GM19328 (cell line): ENCODE results near the gene TOLLIP.

Experiments
- ATAC-seq: cut with Tn5 transposase; IDR thresholded peaks from one replicate; pipeline ENCODE4 v1.9.1; 2021; ENCODE audit warnings: mild to moderate bottlenecking, moderate library complexity; ENCODE audit not compliant: unreplicated experiment

The TOLLIP gene

DNA sequence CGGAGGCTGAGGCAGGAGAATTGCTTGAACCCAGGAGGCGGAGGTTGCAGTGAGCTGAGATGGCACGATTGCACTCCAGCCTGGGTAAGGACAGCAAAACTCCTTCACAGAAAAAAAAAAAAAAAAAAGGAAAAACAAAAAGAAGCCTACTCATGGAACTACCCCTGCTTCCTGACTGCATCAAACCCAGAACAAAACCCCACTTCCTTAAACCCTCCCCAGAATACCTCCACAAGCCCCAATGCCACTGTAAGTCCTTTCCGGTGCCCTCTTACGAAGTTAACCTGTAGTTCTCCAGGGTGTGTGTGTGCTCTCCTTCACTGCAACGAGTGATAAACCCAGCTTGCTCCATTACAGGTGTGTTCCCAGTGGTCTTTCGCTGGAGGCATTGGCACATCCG, 8.6 kb upstream of the TOLLIP start:
- no peak for ATAC-seq

DNA sequence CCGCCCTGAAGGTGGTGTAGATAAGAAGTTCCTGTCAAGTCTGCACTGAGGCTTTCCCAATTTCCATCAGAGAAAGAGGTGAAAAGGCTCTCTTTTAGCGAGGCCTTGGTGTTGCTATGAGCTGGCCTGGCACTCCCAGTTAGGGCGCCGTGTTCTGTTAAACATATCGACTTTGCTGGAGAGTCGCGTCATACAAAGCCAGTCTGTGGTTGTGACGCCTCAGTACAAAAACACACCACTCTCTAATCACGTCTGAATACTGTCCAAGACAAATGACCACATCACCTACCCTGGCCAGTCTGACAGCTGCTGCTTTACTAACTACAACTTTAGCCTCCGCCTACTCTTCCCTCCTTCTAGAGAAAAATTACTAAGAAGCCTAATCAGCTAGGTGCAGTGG, 8.0 kb upstream of the TOLLIP start:
- no peak for ATAC-seq

DNA sequence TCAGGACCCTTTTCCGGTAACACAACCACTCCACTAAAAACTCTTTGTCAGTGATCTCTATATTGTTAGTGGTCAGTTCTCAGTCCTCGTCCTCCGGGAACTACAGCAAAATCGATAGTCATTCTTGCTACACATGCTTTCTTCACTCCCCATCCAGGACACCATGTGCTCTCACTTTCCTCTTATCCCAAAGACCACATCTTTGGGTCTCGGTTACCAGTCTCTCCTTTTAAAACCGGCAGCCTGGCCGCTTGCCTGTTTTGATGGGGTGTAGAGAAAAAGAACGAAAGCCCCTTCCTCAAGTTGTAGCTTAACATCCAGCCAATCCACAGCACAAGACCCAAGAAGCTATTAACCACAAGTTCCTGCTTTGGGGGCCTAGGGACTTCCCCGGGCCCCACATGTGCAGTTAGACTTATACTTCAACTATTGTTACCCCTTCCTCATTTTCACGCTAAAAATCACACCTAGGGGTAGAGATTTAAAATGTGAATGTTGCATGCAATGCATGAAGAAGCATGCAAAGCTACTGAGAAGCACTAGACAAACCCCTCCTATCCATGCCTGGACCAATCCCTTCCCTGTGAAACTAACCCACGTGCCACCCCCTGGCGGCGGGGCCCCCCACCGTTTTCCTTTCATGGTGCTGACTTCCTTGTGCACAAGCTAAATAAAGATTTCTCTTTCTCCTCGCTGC, 1.5 kb upstream of the TOLLIP start:
- no peak for ATAC-seq

DNA sequence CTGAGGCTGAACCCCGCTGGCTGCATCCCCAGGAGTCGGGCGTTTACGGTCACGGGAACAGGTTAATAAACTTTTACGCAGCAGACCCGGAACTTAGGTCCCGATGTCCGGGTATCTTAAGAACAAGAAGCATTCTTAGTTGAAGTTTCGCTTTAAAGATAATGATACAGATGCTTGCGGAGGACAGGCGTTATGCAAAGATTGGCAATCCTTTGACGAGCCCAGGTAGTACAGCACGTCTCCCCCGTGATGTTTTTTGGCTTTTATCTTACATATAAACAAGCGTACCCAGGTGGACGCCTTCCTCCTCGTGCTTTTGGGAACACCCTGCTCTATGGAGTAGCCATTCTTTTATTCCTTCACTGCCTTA, 871 bp upstream of the TOLLIP start:
- ATAC-seq = no peak

DNA sequence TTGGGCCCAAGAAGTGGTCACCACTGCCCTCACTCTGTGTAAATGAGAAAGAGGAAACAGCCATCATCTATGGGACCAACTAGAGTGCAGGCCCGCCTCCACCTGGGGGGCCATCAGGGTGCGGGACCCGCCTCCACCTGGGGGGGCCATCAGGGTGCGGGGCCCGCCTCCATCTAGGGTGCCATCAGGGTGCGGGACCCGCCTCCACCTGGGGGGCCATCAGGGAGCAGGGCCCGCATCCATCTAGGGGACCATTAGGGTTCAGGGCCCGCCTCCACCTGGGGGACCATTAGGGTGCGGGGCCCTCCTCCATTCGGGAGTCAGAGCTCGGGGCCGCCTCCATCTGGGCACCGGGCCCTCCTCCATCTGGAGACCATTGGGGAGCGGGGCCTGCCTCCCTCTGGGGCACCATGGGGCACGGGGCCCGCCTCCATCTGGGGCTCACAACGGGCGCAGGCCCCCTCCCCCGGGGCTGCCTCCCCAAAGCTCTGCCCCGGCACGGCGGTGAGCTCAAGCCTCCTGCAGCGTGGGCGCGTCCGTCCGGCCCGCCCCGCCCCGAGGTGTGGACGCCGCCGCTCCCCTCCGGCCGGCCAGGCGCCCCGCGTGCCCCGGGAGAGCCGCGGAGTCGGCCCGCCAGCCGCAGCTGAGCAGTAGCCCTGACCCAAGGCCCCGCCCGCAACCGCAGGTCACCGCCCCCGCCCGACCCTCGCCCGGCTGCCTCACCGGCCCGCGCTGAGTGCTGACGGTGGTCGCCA, 512 bp downstream of the TOLLIP start:
- peak; percentile 50 for ATAC-seq

DNA sequence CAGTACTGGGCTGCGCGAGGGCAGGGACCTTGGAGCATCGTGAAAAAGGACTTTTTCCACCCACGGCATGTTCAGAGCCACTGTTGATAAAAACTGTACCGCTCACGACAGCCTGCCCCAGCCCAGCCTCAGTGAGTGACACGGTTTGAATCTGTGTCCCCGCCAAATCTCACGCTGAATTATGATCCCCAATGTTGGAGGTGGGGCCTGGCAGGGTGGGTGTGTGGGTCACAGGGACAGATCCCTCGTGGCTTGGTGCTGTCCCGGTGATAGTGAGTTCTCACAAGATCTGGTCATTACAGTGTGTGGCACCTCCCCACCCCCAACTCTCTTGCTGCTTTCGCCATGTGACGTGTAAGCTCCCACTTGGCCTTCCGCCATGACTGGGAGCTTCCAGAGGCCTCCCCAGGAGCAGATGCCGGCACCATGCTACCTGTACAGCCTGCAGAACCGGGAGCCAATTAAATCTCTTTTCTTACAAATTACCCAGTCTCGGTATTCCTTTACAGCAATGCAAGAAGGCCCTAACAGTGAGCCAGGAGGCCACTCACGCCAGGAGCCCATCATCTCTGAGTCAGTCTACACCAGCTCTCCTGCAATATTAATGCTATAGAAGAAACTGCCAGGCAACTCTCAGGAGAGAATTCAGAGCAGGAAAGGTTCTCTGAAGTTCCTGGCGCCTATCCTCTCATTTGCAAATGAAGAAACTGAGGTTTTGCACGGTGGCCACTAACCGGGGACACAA, 1.3 kb downstream of the TOLLIP start:
- ATAC-seq = no peak

DNA sequence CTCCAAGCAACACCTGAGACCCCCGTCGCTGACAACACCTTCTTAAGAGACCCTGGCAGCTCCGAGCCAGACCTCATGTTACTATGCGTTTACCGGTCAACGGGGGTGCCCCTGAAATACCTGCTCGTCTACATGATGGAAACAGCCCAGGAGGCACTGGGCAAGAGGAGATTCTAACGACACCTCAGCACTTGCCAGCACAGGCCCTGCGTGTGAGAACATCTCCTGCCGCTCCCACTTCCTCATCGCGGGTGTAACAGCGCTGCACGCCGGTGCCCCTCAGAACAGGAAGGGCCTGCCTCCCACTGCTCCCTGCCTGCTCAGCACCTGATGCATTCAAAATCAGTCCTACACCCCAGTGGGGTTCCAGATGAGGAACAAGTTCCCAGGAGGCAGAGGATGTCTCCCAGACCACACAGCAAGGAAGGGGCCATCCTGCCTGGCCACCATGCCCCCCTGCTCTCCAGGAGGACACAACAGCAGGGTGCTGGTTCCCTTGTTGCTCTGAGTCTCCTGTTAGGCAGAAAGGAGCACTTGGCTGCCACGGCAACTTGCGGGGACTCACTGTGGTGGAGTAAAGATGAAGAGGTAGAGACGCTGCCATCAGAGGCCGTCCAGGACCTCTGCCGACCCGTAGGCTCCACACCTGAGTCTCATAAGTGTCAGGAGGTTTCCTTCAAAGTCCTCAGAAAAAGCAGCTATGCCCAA, 2.1 kb downstream of the TOLLIP start:
- no peak for ATAC-seq

DNA sequence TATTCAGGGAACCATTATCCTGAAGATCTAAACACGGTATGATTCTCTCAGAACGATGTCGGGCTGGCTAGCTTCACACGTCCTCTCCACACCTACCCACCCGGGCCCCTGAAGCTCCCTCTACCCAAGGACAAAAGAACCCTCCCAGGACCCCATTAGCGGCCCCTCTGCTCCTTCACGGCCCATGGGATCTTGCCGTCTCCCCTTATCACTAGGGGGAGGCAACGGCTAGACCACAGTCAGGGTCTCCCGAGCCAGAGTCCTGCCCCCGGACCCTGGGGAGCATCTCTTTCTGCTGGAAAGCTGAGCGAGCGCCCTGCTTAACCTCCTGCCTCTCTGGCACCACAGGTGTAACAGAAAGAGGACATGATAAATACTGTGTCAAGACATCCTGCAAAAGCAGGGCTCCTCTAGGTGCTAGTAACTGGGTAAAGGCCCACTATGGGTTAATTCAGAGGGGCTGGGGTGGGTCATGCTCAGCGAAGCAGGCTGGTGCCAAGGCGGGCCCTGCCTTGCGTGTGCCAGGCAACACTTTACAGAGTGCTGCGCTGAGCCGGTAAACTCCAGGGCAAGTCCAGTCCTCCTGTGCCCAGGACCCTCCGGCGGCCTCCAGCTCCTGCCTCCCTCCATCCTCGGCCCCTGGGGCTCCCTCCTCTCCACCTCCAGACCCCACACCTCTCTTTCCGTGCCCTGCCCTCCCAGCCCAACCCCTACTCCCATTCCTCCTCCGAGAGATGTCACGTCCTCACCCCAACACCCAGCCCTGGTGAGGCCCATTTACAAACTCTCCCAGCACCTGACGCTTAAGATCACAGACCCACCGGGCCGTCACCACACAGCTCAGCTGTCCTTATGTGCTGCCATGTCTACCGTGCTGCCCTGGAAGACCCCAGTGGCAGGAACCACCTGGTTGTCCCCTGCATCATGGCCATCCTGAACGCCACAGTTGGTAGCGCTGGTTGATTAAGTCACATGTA, 3.0 kb downstream of the TOLLIP start:
- no peak for ATAC-seq

DNA sequence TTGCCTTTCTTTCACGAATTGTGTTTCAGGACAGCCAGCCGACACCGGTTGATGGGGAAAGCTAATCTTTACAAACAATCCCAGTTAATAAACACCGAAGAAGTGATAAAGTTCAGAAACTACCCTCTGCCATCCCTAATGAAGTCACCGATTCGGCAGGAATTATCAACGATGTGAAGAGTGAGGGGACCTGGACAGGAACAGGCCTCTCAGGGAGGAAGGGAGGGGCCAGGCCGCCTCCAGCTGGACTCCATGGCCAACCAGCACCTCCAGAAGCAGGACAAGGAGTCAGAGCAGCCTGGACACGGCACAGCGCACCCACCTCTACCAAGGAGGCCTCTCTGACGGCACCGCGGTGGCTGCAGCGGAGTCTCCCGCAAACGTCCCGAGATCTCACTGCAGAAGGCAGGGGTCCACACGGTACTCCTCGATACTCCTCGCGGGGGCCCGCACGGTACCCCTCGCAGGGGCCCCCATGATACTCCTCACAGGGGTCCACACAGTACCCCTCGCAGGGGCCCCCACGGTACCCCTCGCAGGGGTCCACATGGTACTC, 3.9 kb downstream of the TOLLIP start:
- no peak for ATAC-seq

DNA sequence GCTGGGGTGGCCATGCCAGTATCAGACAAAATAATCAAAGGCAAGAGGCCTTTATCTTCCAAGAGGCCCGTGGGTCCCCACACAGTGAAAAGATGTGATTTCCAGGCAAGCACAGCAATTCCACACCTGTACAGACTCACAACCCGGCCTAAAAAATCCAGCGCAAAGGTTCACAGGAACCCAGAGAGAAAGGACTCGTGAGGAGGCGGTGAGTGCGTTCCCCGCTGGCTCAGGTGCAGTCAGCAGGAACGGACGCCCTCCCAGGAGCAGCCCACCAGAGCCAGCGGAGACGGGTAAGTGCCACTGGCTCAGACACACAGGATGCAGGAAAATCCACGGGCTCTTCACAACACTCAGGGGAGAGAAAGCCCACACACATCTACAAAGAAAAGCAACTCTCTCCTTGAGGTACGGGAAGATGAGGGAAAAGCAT, 4.4 kb downstream of the TOLLIP start:
- ATAC-seq = no peak

DNA sequence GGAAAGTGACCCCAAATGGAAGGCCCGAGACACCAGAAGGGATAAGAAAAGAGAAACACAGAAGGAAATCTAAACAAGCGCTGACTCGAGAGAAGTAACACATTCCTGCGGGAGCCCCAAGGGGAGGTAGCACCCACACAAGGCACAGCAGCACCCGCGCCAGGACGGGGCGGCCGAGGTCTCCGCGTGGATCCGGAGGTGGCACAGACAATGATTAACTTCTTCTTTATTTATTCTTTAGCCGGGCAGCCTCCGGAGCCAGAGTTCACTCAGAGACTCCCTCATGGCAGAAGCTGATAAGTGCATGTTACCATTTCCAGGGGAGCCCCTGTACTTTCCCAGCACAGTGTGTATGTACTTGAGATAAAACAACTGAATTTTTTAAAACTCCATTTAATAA, 5.1 kb downstream of the TOLLIP start:
- ATAC-seq = no peak

DNA sequence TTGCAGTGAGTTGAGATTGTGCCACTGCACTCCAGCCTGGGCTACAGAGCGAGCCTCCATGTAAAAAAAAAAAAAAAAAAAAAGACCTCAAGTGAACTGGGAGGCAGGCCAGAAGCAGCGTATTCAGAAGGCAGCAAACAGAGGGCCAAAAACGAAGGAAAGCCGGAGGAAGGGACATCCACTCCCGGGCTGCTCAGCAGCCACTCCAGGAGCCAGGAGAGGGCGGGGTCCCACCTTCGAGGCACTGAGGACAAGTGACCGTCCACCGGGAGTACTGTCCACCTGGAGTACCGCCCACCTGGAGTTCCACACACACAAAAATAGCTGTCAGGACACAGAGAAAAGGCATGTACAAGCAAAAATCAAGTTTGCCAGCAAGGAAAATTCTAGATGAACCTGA, 5.5 kb downstream of the TOLLIP start:
- no peak for ATAC-seq

DNA sequence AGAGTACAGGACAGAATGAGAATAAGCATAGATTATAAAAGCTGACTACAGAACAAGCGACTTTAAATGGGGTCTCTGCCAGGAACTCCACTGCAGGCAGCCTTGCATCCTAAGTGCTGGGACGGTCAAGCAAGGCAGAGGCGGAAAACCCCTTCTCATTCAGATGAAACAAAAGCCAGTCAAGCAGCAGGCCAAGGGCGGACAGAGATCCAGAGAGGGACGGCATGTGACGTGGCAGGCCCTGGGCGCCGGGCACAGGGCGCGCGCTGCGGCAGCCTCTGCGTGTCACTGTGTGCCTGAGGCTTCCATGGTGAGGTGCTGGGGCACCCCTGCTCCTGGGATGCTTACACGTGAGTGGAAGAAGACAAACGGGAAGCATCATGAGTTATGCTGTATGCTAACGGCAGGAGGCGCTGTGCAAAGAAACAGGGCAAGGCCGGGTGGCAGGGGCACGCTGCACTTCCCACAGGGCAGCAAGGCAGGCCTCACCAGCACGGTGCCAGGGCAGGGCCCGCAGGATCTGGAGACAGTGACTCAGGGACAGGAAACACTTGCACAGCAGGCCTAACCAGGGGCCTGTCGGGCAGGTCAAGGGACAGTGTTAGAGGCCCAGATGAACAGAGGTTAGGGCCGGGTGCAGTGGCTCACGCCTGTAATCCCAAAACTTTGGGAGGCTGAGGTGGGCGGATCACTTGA, 6.2 kb downstream of the TOLLIP start:
- ATAC-seq = no peak

DNA sequence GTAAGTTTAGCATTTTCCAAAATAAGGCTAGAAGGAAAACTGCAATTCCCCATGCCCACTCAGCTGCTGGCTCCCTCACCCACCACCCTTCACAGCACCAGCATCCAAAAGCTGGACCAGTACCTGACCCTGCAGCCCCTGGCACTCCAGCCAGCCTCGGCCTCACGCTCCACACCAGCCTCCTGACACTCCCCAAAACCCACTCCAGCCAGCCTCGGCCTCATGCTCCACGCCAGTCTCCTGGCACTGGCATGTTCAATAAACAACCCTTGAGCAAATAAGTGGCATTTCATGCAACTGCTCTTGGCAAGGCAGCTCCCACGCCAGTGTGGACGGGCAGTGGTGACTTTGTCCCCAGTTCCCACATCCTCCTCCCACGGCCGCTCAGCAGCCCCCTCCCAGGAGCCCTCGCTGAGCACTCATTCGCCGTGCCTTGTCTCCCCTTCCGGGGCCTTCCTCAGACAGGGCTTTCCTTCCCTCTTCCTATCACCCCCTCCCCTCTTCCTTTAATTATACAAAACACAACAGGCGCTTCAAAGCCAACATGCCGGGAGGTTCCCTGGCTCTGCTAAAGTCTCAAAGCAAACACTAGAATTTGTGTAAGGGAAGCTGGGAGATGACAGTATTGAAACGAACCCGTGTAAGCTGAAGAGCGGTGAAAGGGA, 6.8 kb downstream of the TOLLIP start:
- ATAC-seq = no peak

DNA sequence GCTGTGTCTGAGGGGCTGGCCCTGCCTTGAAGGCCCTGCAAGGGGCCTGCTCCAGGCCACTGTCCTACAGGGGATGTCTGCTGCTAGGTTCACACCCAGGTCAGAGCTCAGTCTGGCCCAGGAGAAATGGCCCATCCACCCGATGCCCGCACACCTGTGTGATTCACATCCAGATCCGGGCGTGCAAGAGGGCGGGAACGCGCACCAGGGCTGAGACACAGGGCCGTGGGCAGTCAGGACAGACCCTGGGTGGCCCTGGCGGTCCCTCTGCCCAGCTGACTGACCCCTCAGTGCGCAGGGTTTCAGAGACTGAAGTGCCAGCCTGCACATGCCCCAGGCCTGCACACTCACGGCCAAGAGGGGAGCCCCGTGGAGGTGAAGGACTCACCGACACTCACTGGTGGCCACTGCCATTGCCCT, 7.4 kb downstream of the TOLLIP start:
- no peak for ATAC-seq

DNA sequence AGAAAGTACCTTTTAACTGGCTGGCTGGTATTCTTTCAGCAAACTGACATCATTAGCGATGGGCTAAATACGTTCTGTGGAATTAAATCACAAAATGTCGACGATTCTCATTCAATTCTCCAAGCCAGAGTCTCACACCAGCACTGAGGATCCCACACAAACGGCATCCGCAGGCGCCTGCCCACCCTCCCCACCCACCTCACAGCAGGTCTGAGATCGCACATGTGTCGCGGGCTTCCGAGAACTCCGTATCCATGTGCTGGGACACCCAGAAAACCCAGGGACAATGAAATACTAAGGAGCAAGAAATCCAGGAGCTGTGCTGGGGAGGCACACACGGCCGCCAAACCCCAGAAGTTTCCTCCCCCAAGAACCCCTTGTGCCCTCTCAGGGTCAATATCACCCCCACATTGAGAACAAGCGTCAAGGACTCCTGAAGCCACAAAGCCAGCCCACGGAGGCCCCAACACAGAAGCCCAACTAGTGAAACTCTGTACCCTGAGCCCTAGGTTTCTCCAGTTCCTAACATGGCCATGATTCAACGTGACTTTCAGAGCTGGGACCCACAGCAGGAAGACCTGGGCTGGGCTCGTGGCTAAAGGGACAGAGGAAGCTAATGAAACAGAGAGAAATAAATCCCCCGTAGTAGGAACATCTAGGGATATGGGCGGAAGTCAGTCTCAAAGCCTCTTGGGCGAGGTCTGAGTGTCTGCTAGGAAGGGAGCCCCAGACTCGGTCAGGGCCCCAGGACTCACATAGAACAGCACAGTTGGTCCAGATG, 8.0 kb downstream of the TOLLIP start:
- ATAC-seq = no peak

DNA sequence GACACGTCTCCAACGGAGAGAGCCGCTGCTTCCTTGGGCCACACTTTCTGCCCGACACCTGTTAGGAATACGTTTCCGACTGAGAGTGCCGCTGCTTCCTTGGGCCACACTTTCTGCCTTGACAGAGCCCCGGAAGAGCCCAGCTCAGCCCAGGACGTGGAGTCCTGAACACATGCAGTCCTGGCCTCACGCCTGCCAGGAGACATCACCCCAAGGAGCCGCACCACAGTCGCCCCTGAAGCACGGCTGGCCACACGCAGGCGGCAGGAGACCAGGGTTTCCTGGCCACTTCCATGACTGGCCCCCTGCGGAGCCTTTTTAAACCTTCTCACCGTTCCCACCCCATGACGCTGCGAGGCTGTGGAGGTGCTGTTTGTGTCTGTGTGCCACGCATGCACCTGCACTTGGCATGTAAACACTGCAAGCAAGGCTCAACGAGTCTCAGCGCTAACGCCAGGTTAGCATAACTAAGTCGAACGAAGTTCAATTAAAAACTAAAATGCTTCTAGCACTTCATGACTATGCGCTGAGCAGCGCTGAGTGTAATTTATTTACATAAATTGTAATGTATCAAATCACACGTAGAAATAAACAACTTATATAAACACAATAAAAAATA, 8.8 kb downstream of the TOLLIP start:
- ATAC-seq = no peak

DNA sequence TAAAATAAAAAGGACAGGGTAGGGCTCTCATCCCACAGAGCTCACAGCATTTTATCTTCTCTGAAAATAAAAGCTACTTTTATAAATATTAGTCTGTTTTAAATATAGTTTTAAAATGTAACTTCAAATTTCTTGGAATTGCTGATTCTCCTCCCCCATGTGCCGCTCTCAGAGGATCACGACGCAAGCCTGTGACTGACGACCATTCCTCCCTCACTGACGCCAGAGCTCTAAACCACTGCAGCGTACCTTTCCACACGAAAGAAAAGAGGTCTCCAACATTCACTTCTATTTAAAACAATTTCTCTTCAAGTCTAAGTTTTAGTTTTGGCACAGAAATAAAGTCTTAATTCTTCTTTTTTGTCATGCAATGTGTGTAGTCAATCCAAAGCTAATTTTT, 9.3 kb downstream of the TOLLIP start:
- no peak for ATAC-seq
